ENCODE results near the gene RUNX1.

- TF ChIP-seq, protein P1, sequence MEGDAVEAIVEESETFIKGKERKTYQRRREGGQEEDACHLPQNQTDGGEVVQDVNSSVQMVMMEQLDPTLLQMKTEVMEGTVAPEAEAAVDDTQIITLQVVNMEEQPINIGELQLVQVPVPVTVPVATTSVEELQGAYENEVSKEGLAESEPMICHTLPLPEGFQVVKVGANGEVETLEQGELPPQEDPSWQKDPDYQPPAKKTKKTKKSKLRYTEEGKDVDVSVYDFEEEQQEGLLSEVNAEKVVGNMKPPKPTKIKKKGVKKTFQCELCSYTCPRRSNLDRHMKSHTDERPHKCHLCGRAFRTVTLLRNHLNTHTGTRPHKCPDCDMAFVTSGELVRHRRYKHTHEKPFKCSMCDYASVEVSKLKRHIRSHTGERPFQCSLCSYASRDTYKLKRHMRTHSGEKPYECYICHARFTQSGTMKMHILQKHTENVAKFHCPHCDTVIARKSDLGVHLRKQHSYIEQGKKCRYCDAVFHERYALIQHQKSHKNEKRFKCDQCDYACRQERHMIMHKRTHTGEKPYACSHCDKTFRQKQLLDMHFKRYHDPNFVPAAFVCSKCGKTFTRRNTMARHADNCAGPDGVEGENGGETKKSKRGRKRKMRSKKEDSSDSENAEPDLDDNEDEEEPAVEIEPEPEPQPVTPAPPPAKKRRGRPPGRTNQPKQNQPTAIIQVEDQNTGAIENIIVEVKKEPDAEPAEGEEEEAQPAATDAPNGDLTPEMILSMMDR (IDR thresholded peaks at IDR 0.05; ENCODE audit: low read depth, low read length), result no peak
- TF ChIP-seq EZH2phosphoT487 (IDR thresholded peaks at IDR 0.05; ENCODE audit: low read depth), result no peak
Measured at GRCh38 chr21:34846601-34847112, 202.4 kb downstream of the RUNX1 start.
